HG02759 (cell line): Measurements from ENCODE around the gene DNAJB9.
"Not testable (repeated sequence)": the region's sequence is repeated elsewhere in the genome, so short reads cannot be mapped to it uniquely, and the experiment has no call there.

Experiments
- ATAC-seq: cut with Tn5 transposase; IDR thresholded peaks from one replicate; pipeline ENCODE4 v1.9.1; 2021; ENCODE audit warnings: mild to moderate bottlenecking, moderate library complexity; ENCODE audit not compliant: unreplicated experiment

Gene DNAJB9

DNA sequence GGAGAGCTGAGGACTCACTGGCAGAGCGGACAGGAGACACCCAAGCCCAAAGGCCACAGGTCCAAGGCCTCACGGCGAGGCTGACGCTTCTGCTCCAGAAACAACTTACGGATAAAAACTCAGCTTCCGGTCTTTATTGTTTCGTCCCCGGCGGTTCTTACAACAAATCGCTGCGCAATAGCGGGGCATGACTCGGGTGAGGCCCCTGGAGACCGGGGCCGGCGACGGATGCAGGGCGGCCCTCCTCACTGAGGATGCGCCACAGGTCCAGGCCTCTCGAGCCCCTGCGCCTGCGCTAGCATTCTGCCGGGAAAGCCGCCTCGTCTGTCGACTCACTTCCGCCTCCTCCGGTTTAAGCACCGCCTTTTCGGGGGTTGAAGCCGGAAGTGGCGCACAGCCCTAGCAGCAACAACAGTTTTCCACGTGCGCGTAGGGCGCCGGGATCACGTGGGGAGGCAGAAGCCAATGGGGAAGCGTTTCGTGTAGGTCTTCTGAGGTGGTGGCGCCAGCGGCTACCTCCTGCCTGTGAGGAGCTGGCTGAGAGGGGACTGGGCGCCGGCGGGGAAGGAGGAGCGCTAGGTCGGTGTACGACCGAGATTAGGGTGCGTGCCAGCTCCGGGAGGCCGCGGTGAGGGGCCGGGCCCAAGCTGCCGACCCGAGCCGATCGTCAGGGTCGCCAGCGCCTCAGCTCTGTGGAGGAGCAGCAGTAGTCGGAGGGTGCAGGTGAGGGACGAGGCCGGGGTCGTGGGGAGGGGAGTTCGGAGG lies at the start of gene DNAJB9, which contains the start of gene THAP5:
DNAJB9 (plus strand) TSS at position 494 of the 765 bp plus-strand sequence. CDS start 1,853 bp downstream, outside the sequence.
THAP5 (minus strand) TSS at position 326 of the 765 bp plus-strand sequence; CDS start at position 189, 137 bp downstream.
- ATAC-seq: peak; percentile 95

DNA sequence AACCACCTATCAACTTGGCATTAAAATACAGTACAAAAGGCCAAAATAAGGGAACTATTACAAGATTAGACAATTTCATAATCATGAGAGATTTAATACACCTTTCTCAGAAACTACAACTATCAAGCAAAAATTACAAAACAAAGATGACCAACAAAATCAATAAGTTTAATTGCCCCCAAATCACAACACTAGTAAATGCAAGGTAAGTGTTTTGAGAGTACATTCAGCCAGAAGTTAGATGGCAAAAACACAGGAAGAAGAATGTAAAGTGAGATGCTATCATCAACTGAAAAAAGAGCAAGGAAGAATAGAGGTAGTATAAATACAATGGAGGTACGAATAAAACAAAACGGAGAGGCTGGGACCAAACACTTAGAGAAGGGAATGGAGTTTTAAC lies 46.9 kb upstream of the DNAJB9 start:
- ATAC-seq: no peak

DNA sequence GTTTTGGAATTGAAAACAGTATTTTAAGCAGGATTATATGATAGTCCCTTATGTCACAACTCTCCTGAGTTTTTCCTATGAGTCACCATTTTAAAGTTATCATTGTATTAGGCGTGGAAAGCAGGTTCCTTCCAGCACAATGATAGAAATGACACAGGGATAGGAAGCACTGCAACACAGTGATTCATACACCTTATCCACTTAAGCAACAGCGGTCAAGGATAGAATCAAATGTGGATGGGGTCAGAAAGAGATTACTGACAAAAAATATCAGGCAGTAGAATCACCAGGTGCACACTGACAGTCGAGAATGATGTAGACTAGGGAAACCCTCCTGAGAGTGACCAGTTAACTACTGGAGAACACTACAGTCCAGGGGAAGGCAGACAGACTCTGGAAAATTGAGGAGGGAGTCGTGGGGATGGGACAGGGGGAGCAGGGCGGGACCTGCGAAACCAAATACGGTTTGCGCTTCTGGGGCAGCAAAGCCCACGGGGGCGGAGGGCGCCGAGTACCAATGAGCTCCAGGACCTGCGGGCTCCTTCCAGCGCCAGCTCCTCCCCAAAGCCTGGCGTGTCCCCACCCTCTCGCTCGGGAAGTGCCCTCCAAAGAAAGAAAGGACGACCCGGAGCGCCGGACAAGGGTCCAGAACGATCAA lies 44.2 kb upstream of the DNAJB9 start:
- peak; percentile 51 for ATAC-seq

DNA sequence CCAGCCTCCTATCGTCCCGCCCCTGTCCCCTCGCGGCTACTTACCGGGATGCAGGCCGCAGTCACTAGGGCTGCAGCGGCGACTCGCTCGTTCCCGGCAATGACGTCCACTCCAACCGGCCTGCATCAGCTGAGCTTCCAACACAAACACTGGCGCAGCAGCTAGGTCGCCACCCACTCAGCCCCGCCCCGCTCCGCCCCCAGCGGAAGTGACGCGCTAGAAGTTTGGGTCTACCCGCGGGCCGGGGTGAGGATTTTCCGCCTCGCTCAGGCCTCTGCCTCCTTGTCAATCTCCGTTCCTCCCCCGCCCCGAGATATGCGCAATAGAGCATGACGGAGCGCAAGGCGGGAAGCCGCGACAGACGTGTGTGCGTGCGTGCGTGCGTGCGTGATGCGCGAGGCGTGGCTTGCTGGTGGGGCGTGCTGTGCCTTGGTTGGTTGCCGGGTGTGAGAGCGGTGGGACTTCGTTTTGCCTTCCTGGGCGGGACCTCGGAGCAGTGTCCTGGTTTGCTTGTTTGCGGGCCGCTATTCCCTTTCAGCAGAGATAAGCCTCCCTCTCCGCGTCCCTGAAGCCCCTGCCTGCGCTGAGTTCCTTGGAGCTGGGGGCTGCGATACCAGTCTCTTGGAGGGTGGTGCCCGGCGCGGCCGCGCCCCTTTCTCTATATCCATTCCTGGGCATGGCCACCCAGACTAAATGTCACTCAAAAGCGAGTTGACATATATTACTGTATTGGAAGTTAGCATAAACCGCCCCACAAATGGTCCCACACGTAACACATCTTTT lies 43.5 kb upstream of the DNAJB9 start, which contains the start of gene PNPLA8:
PNPLA8 (minus strand) TSS at position 151 of the 783 bp plus-strand sequence. CDS start 10,644 bp downstream, outside the sequence.
- ATAC-seq: peak; percentile 94

DNA sequence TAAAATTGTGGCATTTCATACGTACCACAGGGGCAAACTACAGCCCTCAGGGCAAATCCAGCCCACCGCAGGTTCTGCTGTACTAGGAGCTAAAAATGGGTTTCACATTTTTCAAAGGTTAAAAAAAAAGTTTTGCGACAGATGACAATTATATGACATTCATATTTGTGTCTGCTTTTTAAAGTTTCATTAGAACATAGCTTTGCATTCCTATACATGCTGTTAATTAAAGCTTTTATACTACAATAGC lies 43.0 kb upstream of the DNAJB9 start:
- no peak for ATAC-seq

DNA sequence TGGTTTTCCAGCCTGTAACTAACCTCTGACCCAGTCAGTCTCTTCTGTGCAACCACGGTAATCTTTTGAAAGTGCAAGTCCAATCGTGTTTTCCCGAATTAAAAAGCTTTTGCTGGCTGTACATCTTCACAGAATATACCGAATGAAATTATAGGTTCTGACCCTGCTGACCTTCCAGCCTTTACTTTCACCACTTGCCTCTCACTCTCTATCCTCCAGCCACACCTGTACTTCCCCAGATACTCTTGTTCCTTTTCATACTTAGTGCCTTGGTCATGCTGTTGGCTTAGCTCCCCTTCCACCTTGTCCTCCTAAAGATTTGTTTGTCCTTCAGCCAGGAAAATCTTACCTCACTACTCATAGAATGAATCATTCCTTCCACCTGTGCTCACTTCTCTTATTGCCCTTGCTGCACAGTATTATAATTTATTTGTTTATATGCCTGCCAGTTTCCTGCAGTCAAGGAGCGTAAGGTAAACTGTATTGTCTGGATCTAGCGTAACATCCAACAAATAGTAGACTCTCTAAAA lies 41.4 kb upstream of the DNAJB9 start:
- ATAC-seq: no peak

DNA sequence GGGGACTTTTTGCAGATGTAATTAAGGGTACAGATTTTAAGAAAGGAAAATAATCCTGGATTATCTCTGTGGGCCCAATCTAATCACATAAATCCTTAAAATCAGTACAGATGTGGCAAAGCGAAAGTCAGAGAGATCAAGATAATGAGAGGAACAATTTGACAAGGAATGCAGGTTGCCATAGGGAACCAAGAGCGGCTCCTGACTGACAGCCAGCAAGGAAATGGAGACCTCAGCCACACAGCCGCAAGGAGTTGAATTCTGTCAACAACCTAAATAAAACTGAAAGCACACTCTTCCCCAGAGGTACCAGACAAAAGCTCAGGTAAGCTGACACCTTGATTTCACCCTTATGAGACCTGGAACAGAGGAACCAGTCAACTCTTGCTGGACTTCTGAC lies 40.3 kb upstream of the DNAJB9 start:
- ATAC-seq: no peak

DNA sequence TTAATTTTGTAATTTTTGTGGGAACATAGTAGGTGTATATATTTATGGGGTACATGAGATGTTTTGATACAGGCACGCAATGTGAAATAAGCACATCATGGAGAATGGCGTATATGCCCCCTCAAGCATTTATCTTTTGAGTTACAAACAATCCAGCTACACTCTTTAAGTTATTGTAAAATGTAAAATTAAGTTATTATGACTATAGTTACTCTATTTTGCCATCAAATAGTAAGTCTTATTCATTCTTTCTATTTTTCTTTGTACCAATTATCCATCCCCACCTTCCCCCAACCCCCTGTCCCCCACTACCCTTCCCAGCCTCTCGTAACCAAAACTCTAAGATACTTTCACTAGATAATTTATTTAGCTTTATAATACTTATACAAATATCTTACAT lies 36.0 kb upstream of the DNAJB9 start:
- ATAC-seq: no peak

DNA sequence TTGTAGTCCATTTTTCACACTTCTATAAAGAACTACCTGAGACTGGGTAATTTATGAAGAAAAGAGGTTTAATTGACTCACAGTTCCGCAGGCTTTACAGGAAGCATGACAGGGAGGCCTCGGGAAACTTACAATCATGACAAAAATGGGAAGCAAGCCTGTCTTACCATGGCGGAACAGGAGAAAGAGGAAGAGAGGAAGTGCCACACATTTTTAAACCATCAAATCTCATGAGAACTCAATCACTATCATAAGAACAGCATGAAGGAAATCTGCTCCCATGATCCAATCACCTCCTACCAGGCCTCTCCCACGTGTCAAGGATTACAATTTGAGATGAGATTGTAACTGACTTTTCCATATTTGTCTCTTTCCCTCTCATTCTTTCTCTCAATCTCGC lies 34.4 kb upstream of the DNAJB9 start:
- no peak for ATAC-seq

DNA sequence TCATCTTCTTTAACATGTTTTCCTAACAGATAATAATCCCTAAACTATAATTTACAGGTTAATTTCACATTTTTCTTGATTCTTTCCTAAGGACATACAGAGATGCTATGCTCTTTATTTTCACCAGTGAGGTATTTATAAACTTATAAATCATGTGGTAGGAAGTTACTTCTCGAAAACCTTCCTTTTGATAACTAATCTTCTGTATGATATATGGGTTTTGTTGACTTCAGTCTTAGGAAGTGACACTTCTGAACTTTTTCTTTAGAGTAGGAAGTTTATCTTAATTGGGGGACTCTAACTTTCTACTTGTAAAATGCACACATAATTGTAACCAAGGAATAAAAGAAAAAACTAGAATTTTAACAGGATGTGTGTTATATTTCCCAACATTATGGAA lies 33.9 kb upstream of the DNAJB9 start:
- no peak for ATAC-seq

DNA sequence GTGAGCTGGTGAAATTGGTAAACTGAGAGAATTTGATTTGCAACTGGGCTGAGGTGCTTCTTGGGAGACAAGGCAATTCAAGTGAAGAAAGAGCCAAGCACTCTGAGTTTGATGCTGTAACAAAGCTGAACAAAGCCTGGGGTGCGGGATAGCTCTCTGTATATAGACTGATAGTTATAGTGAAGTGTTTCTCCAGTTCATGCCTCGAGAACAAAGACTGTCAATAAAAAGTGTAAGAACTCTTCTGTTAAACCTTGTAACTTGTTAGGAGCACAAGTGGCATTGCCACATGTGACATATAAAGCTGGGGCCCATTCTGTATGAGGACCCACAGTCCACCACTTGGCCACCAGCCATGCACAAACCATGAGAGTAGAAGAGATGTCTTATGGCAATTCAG lies 32.4 kb upstream of the DNAJB9 start:
- no peak for ATAC-seq

DNA sequence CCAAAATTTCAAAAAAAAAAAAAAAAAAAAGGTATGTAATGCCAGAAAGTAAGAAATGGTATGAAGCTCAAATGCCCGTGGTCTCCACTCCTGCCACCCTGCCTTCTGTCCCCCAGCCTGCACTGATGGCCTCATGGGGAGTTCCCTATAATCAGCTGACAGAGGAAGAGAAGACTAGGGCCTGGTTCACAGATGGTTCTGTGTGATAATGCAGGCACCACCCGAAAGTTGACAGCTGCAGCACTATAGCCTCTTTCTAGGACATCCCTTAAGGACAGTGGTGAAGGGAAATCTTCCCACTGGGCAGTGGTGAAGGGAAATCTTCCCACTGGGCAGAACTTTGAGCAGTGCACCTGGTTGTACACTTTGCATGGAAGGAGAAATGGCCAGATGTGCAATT lies 31.4 kb upstream of the DNAJB9 start:
- not testable (repeated sequence) for ATAC-seq

DNA sequence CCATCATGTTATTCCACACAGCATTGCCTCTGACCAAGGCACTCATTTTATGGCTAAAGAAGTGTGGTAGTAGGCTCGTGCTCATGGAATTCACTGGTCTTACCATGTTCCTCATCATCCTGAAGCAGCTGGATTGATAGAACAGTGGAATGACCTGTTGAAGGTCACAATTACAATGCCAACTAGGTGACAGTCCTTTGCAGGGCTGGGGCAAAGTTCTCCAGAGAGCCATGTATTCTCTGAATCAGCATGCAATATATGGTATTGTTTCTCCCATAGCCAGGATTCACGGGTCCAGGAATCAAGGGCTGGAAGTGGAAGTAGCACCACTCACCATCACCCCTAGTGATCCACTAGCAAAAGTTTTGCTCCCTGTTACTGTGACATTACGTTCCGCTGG lies 31.0 kb upstream of the DNAJB9 start:
- ATAC-seq: not testable (repeated sequence)

DNA sequence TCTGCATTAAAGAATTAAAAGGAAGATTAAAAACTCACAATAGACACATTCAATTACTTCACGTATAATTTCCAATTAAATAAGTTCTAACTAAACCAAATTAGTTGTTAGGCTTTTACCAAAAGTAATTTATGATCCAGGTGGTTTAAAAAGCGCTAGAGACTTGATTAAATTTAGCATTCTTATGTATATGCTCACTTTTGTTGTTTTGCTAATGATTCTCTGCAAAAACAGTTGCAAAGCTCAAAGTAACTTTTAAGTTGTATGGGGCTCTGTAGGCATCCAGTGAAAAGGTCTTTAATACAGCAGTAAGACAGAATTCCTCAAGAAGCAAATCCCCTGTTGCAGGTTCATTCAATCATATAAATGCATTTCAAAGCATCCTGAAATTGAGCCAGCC lies 28.2 kb upstream of the DNAJB9 start:
- no peak for ATAC-seq

DNA sequence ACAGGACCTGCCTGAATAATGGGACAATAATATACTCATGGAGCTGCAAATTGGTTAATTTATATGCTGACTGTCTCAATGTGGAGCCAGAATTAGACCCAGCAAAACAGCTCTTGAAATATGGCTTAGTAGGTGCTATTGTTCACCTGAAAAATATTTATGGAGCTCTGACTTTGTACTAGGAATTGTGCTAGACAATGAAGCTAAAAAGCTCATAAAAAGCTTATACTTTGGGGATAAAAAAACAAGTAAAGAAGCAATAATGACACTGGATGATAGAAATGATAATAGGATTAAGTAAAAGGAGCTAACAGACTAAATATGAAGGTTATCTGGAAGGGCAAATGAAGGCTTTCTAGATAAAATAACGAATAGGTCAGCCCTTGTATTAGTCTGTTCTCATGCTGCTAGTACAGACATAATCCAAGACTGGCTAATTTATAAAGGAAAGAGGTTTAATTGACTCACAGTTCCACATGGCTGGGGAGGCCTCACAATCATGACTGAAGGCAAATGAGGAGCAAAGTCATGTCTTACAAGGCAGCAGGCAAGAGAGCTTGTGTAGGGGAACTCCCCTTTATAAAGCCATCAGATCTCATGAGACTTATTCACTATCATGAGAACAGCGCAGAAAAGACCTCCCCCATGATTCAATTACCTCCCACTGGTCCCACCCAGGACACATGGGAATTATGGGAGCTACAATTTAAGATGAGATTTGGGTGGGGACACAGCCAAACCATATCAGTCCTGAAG lies 21.4 kb upstream of the DNAJB9 start:
- not testable (repeated sequence) for ATAC-seq

DNA sequence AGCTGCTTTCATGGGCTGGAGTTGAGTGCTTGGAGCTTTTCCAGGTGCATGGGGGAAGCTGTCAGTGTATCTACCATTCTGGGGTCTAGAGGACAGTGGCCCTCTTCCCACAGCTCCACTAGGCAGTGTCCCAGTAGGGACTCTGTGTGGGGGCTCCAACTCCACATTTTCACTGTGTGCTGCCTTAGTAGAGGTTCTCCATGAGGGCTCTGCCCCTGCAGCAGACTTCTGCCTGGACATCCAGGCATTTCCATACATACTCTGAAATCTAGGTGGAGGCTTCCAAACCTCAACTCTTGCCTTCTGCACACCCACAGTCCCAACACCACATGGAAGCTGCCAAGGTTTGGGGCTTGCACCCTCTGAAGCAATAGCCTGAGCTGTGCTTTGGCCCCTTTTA lies 13.0 kb upstream of the DNAJB9 start:
- ATAC-seq: not testable (repeated sequence)

DNA sequence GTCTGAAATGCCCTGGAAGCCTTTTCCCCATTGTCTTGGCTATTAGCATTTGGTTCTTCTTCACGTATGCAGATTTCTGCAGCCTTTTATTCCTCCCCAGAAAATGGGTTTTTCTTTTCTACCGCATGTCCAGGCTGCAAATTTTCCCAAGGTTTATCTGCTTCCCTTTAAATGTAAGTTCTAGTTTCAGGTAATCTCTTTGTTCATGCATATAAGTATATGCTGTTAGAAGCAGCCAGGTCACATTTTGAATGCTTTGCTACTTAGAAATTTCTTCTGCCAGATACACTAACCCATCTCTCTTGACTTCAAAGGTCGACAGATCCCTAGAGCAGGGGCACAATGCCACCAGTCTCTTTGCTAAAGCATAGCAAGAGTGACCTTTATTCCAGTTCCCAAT lies 12.5 kb upstream of the DNAJB9 start:
- ATAC-seq: no peak

DNA sequence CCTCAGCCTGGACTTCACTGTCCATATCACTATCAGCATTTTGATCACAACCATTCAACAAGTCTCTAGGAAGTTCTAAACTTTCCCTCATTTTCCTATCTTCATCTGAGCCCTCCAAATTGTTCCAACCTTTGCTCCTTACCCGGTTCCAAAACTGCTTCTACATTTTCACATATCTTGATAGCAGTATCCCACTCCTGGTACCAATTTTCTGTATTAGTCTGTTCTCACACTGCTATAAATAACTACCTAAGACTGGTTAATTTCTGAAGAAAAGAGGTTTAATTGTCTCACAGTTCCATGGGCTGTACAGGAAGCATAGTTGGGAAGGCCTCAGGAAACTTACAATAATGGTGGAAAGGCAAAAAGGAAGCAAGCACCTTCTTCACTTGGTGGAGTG lies 12.1 kb upstream of the DNAJB9 start:
- ATAC-seq: no peak

DNA sequence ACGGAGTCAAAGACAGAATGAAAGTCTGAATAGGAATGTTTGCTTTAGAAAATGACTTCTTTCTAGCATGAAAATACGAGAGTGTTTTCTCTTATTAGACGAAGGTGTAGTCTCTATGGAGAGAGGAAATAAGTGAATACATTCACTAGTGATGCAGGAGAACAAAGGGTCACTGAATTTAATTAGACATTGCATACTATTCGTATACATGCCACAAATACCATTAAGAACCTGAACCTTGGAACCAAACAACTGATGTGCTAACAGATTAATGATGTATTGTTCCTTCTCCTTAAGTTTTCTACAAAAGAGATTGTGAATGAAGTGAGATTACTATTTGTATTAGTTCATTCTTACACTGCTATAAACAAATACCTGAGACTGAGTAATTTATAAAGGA lies 10.4 kb upstream of the DNAJB9 start:
- ATAC-seq: no peak

DNA sequence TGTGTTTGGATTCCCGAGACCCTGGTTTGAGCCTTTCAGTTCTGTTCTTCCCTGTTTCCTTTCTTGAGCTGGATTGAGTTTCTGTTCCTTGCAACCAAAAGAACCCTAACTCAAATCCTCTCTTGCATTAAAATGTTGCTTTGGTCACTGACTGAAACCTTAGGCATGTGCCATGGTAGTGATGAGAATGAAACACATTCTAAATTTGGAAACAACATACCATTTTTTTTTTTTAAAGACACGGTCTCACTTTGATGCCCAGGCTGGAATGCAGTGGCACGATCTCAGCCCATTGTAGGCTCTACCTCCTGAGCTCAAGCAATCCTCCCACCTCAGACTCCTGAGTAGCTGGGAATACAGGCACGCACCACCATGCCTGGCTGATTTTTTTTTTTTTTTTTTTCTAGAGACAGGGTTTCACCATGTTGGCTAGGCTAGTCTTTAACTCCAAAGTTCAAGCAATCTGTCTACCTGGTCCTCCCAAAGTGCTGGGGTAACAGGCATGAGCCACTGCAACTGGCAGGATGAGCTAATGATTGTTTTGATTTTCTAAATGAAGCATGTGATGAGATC lies 8.5 kb upstream of the DNAJB9 start:
- no peak for ATAC-seq
